MG63 (cell line): Measurements from ENCODE around the gene PHKA1. TPM values are rescaled to one million over a fixed set of nuclear protein-coding genes. Genes with fewer than 3 reads are reported as not detected.
"Not testable (repeated sequence)": the region's sequence is repeated elsewhere in the genome, so short reads cannot be mapped to it uniquely, and the experiment has no call there.

ENCODE experiments used
- DNase-seq: peaks from one replicate; pipeline ENCODE4 v3.0.0-alpha.2; 2020
- H3K27me3 ChIP-seq: fragments of 250-450 bp; sonication (Bioruptor Pico); 2 replicates; pipeline ENCODE4 v1.5.1; 2020; ENCODE audit warnings: mild to moderate bottlenecking, moderate library complexity
- H3K36me3 ChIP-seq: fragments of 250-450 bp; sonication (Bioruptor Pico); 2 replicates; pipeline ENCODE4 v1.5.1; 2020; ENCODE audit warnings: mild to moderate bottlenecking, moderate library complexity
- H3K4me3 ChIP-seq: fragments of 250-450 bp; sonication (Bioruptor Pico); 2 replicates; pipeline ENCODE4 v1.5.1; 2020; ENCODE audit warnings: mild to moderate bottlenecking, moderate library complexity
- H3K9me3 ChIP-seq: fragments of 250-450 bp; sonication (Bioruptor Pico); 2 replicates; pipeline ENCODE4 v1.5.1; 2020; ENCODE audit warnings: mild to moderate bottlenecking, moderate library complexity
- total RNA-seq: library from RNA; depleted of rRNA; stranded (reverse); fragments of >200 nt; shearing (Covaris generic); gene quantifications from 2 replicates; pipeline ENCODE4 v1.2.3, GENCODE V29; 2014; ENCODE audit warnings: low replicate concordance

The PHKA1 gene
- total RNA-seq, 1 experiment from 2014 or later, result 1.6 TPM

DNA sequence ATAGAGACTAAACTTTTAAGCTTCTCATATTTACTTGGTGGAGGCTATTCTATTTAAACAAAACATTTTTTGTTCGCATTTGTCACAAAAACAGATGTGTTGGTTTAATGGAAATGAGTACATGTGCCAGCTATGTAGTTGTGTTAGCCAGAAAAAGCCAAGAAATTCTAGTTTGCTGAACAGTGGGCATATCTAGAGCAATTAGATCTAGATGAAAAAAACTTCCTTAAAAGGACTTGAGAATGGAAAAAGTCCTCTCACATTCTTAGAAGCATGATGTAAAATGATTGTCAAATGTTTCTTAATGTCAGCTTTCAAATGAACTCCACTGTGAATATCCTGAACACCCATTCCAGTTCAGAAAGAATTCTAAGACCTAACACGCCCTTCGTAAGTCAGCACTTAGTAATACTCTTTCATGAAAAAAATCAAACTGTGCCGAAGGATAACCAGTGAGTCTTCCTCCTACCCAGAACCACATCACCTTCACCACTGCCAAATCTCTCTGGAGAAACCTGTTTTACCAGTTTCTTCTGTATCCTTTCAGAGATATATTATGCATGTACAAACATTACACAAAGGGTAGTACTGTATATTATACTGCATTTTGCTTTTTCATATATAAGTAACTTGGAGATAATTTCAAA lies 28.2 kb downstream of the PHKA1 start:
- Histone ChIP-seq H3K36me3 (no peaks in the 10 kb centered on the region), H3K4me3 (no peak overlapping the region), H3K9me3 (no peaks in the 10 kb centered on the region), H3K27me3 (no peaks in the 10 kb centered on the region)
- DNase-seq, result no peak

DNA sequence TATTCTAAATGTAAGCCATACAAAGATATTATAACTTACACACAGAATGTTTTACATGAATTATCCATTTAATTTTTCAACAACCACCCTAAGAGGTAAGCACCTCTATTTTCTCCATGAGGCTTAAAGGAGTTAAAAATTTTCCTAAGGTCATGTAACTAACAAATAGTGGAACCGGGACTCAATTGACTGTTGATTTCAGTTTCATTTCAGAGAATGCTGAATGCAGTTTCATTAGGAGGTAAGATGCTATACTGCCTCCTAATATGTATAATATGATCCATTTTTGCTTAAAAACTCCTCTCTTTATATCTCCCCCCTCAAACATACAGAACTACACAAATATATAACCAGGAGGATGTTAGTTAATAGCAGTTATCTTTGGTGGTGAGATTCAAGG lies 29.1 kb downstream of the PHKA1 start:
- H3K4me3 ChIP-seq, result no peak overlapping the region
- H3K27me3 ChIP-seq, result no peaks in the 10 kb centered on the region
- H3K9me3 ChIP-seq, result no peaks in the 10 kb centered on the region
- no peaks in the 10 kb centered on the region for H3K36me3 ChIP-seq
- DNase-seq, result no peak

DNA sequence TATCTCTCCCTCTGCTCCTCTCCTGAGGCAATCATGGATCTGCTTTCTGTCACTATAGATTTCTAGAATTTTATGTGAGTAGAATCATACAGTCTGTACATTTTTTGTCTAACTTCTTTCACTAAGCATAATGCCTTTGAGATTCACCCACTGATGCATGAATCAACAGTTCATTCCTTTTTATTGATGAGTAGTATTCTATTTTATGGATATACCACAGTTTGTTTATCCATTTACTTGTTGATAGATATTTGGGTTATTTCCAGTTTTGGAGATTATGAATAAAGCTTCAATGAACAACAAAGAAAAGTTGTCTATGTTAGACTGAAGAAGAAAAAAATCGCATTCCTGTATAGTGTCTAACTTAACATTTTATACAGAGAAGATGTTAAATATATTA lies 30.5 kb downstream of the PHKA1 start:
- DNase-seq, result no peak
- Histone ChIP-seq H3K27me3 (no peaks in the 10 kb centered on the region), H3K36me3 (no peaks in the 10 kb centered on the region), H3K4me3 (no peak overlapping the region), H3K9me3 (no peaks in the 10 kb centered on the region)

DNA sequence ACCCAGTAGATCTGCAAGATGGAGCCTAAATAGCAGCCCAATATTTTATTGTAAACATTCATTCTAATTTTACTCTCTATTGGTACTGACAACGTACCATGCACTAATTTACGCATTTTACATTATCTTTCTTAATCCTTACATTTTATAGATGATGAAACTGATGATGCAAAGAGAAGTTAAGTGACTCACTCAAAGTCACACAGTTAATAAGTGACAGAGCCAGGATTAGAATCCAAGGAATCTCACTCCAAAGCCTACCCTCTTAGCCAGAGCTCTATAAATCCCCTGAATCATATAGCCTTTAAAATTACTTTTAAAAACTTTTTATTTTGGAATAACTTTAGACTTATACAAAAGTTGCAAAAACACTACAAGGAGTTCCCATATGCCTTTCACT lies 37.6 kb downstream of the PHKA1 start:
- no peak for DNase-seq
- Histone ChIP-seq H3K27me3 (no peaks in the 10 kb centered on the region), H3K36me3 (no peaks in the 10 kb centered on the region), H3K4me3 (no peak overlapping the region), H3K9me3 (no peaks in the 10 kb centered on the region)

DNA sequence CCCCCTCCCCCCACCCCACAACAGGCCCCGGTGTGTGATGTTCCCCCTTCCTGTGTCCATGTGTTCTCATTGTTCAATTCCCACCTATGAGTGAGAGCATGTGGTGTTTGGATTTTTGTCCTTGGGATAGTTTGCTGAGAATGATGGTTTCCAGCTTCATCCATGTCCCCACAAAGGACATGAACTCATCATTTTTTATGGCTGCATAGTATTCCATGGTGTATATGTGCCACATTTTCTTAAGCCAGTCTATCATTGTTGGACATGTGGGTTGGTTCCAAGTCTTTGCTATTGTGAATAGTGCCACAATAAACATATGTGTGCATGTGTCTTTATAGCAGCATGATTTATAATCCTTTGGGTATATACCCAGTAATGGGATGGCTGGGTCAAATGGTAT lies 40.2 kb downstream of the PHKA1 start:
- H3K36me3 ChIP-seq, H3K27me3 ChIP-seq, H3K4me3 ChIP-seq, H3K9me3 ChIP-seq, DNase-seq: not testable (repeated sequence)

DNA sequence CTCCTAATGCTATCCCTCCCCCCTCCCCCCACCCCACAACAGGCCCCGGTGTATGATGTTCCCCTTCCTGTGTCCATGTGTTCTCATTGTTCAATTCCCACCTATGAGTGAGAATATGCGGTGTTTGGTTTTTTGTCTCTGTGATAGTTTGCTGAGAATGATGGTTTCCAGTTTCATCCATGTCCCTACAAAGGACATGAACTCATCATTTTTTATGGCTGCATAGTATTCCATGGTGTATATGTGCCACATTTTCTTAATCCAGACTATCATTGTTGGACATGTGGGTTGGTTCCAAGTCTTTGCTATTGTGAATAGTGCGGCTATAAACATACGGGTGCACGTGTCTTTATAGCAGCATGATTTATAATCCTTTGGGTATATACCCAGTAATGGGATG lies 44.6 kb downstream of the PHKA1 start:
- H3K4me3 ChIP-seq, DNase-seq, H3K36me3 ChIP-seq, H3K9me3 ChIP-seq, H3K27me3 ChIP-seq: not testable (repeated sequence)

DNA sequence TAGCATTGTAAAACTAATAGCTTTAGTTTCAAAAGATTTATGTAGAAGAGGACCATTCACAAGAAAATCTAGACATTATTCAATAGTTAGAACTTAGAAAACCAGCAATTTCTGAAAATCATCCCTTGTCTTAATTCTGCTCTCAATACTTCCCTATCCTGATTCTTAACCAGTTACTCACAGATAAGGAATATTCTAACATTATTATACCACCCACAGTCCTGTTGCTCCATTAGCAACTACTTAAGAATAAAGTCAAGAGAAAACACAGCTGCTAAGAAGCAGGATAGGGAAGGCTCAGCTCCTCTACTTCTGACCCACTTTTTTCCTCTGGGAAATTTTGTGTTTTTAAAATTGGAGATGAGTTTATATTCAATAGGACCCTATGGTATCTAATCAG lies 47.7 kb downstream of the PHKA1 start:
- DNase-seq, result no peak
- H3K4me3 ChIP-seq, result no peak overlapping the region

DNA sequence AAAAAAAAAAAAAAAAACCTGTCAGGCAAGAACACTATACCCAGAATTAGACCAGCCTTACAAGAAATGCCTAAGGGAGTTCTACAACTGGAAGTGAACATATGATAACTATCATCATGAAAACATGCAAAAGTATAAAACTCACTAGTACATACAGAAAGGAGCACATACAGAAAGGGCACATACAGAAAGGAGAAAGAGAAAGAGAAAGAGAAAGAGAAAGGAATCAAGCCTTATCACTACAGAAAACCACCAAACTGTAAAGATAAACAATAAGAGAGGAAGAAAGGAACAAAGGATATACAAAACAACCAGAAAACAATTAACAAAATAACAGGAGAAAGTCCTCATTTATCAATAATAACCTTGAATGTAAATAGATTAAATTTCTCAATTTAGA lies 50.4 kb downstream of the PHKA1 start:
- Histone ChIP-seq H3K36me3 (no peaks in the 10 kb centered on the region), H3K27me3 (no peaks in the 10 kb centered on the region), H3K4me3 (no peak overlapping the region), H3K9me3 (no peaks in the 10 kb centered on the region)
- no peak for DNase-seq

More for the DNA sequence above, 47.7 kb downstream of the PHKA1 start:
- H3K27me3 ChIP-seq, result no peaks in the 10 kb centered on the region
- H3K36me3 ChIP-seq, result no peaks in the 10 kb centered on the region
- H3K9me3 ChIP-seq, result no peaks in the 10 kb centered on the region

DNA sequence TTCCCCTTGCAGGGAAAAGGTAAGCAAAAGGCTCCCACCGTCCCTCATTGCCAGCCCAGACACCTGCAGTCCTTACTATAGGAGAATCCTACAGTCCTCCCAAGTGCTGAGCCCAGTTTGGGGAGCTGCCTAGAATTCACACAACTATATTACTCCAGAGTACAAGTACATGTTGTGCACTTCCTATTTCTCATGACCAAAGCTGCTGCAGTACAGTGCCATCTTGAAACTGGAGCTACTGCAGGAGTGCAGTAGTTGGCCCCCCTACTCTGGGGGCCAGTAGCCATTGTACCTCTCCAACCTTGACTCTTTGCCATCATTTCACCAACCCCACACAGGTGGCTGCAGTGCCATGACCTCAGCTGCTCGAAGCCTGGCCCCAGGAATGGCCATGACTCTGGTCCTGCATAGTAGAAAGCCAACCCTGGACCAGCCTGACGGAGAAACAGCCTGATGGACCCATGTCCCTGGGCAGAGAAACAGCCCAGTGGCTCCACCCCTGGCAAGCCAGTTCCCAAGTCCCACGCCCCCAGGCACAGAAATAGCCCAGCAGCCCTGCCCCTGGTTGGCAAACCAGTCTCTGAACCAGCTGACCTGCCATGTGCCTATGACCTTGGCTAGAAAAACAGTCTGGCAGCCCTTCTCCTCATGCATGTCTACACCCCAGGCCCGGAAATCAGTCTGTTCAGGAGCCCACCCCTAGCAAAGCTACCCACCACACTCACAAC lies 51.9 kb downstream of the PHKA1 start:
- H3K9me3 ChIP-seq, result no peaks in the 10 kb centered on the region
- no peaks in the 10 kb centered on the region for H3K36me3 ChIP-seq
- DNase-seq, result no peak
- no peaks in the 10 kb centered on the region for H3K27me3 ChIP-seq
- H3K4me3 ChIP-seq, result no peak overlapping the region

DNA sequence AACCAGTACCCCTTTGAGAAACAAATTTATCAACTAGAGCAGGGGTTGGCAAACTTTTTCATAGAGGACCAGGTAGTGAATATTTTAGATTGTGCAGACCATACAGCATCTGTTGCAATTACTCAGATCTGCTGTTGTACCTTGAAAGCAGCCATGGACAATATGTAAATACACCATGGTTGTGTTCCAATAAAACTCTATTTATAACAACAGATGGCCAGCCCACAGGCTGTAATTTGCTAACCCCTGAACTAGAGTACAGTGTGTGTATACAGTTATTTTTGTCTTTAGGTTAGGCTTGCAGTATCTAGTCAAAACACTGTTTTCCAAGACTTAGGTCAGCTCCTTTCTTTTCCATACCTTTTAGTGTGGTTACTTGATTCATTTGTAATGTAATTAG lies 54.4 kb downstream of the PHKA1 start:
- no peaks in the 10 kb centered on the region for H3K27me3 ChIP-seq
- DNase-seq, result no peak
- no peak overlapping the region for H3K4me3 ChIP-seq
- H3K36me3 ChIP-seq, result no peaks in the 10 kb centered on the region
- H3K9me3 ChIP-seq, result no peaks in the 10 kb centered on the region

DNA sequence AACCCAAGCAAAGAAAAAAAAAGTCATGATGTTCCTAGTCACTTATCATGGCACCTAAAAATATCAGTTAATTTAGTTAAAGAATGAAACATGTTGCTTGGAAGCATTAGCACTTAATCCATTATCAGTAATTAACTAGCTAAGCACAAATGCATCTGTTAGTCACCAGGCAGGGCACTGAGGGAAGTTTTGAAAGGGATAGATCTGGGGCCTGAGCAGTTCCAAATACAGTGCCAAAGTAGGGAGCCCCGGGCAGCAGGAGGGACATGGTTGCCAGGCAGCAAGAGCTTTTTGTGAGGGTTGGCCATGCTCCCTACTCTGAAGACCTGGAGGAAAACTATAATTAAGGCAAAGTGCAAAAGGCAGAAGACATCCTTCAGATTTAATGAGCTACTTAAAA lies 62.0 kb downstream of the PHKA1 start:
- Histone ChIP-seq H3K9me3 (no peaks in the 10 kb centered on the region), H3K4me3 (no peak overlapping the region), H3K36me3 (no peaks in the 10 kb centered on the region), H3K27me3 (no peaks in the 10 kb centered on the region)
- no peak for DNase-seq

DNA sequence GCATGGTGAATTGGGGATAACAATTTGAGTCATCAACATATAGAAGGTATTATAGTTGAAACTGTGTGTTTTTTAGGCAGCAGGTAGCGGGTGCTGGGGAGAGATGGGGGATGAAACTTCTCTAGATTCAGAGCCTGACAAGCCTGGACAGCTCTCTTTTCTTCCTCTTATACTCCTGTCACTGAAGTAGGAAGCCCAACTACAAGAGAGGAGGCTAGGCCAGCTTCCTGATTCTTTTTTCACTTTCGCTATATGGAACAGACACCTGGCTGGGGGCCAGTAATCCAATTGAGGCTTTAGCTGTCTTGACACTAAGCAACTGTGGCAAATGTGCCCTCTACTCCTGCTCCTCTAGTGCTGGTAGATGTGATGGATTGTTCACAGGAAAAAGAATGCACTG lies 69.2 kb downstream of the PHKA1 start:
- Histone ChIP-seq H3K27me3 (no peaks in the 10 kb centered on the region), H3K36me3 (no peaks in the 10 kb centered on the region), H3K4me3 (no peak overlapping the region), H3K9me3 (no peaks in the 10 kb centered on the region)
- DNase-seq, result no peak

DNA sequence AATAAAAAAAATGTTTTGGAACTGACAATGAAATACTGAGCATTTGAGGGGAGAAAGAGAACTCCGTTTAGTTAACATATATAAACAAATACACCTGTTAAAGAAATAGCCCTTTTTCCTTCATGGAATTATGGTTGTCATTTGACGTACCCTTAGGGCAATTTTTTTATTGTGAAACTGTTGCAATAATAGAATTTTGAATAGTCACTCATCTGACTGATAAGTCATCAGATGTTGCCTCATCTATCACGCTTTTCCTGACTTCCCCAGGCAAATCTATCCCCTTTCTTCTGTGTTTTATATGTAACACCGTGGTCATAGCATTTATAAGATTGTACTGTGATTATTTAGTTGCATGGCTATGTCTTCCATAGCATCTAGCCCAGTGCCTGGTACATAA lies 72.5 kb downstream of the PHKA1 start:
- no peak for DNase-seq
- Histone ChIP-seq H3K27me3 (no peaks in the 10 kb centered on the region), H3K36me3 (no peaks in the 10 kb centered on the region), H3K4me3 (no peak overlapping the region), H3K9me3 (no peaks in the 10 kb centered on the region)

DNA sequence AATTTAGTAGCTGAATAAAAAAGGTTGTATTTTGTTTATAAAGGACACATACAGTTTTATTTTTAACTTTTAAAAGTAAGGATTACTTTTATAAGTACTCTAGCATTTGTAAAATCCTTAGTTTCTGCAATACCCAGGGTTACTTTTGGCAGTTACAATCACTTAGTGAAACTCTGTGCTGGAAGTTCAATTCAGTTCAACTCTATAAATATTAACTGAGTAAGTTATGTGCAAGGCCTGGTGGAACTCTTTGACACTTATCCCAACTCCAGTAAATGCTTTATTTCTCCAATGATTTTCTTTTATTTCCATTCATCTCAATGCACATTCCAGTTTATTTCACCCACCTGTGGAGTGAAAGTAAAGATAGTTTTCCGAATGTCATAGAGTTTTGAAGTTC lies 78.2 kb downstream of the PHKA1 start:
- DNase-seq, result no peak

DNA sequence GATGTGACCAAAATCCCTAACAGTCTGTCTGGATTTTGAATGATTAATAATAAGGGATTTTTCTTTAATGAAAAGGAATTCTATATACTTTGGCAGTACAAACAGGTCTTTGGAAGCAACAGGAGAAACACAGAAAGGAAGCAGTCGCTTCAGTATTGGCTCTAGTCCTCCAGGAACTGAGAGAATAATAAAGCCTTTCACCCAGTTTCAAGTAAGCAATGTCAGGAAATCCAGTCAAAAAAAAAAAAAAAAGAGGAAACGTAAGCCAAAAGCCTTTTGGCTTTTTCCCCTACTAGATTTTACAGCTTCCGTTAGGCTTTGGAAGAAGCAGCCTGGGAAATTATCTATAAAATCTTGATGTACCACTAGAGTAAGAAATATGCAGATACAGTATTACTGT lies 79.8 kb downstream of the PHKA1 start:
- H3K4me3 ChIP-seq, result no peak overlapping the region
- DNase-seq, result no peak
- H3K27me3 ChIP-seq, result no peaks in the 10 kb centered on the region
- no peaks in the 10 kb centered on the region for H3K36me3 ChIP-seq
- no peaks in the 10 kb centered on the region for H3K9me3 ChIP-seq

More for the DNA sequence above, 78.2 kb downstream of the PHKA1 start:
- no peaks in the 10 kb centered on the region for H3K27me3 ChIP-seq
- no peaks in the 10 kb centered on the region for H3K9me3 ChIP-seq
- H3K4me3 ChIP-seq, result no peak overlapping the region
- H3K36me3 ChIP-seq, result no peaks in the 10 kb centered on the region

DNA sequence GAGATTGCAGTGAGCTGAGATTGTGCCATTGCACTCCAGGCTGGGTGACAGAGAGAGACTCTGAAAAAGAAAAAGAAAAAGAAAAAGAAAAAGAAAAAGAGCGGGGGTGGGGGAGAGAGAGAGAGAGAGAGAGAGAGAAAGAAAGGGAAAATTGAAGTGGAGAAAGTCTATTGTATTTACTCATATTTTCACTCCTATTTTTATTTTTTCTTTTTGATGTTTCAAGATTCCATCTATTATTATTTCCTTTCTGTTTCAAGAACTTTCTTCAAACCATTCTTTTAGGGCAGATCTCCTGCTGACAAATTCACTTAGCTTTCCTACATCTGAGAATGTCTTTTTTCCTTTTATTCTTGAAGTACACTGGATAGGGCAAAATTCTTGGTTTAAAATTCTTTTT lies 83.9 kb downstream of the PHKA1 start:
- Histone ChIP-seq H3K27me3 (no peaks in the 10 kb centered on the region), H3K36me3 (no peaks in the 10 kb centered on the region), H3K9me3 (no peaks in the 10 kb centered on the region), H3K4me3 (no peak overlapping the region)
- DNase-seq, result no peak

DNA sequence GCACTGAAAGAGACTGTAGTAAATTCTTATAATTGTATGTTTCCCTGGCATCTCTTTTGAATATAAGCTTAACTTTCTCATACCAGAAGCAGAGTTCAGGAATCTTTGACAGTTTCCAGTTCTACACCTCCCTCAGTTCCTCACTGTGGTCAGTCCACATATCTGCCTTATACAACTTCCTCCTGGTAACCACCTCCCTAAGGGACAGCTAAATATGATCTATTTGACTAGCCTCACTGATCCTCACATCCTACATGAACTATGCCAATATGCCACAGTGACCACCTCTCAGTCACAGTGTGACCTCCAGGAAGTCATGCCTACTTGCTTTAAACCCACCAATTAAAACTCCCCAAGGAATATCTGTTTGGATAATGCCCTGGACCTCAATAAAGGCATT lies 89.9 kb downstream of the PHKA1 start:
- Histone ChIP-seq H3K36me3 (no peaks in the 10 kb centered on the region), H3K4me3 (no peak overlapping the region), H3K9me3 (no peaks in the 10 kb centered on the region), H3K27me3 (no peaks in the 10 kb centered on the region)
- DNase-seq, result no peak
